ENCODE measurements around the gene TTC28.

The TTC28 gene

GRCh38 chr22:28146401-28147314 lies 533.0 kb downstream of the TTC28 start:
- no peak for DNase-seq (ENCODE audit: low read depth, low spot score)

- DNase-seq (ENCODE audit: low read depth, low spot score), result no peak
Observed at GRCh38 chr22:28143961-28144745, 535.5 kb downstream of the TTC28 start.

- DNase-seq (ENCODE audit: low read depth, low spot score), result no peak
Observed at GRCh38 chr22:28143241-28143865, 536.3 kb downstream of the TTC28 start.

GRCh38 chr22:28142361-28142961 lies 537.2 kb downstream of the TTC28 start:
- no peak for DNase-seq (ENCODE audit: low read depth, low spot score)

- no peak for DNase-seq (ENCODE audit: low read depth, low spot score)
Observed at GRCh38 chr22:28141614-28142013, 538.0 kb downstream of the TTC28 start.

- DNase-seq (ENCODE audit: low read depth, low spot score), result no peak
Observed at GRCh38 chr22:28139961-28140360, 539.7 kb downstream of the TTC28 start.

- no peak for DNase-seq (ENCODE audit: low read depth, low spot score)
Observed at GRCh38 chr22:28139516-28139915, 540.1 kb downstream of the TTC28 start.

- no peak for DNase-seq (ENCODE audit: low read depth, low spot score)
Observed at GRCh38 chr22:28137036-28137435, 542.6 kb downstream of the TTC28 start.

- no peak for DNase-seq (ENCODE audit: low read depth, low spot score)
Observed at GRCh38 chr22:28132466-28132865, 547.2 kb downstream of the TTC28 start.

- DNase-seq (ENCODE audit: low read depth, low spot score), result no peak
Observed at GRCh38 chr22:28129319-28129962, 550.2 kb downstream of the TTC28 start.

GRCh38 chr22:28128827-28129226 lies 550.8 kb downstream of the TTC28 start:
- no peak for DNase-seq (ENCODE audit: low read depth, low spot score)

- no peak for DNase-seq (ENCODE audit: low read depth, low spot score)
Observed at GRCh38 chr22:28125799-28126198, 553.8 kb downstream of the TTC28 start.

GRCh38 chr22:28123989-28124766 lies 555.5 kb downstream of the TTC28 start:
- DNase-seq (ENCODE audit: low read depth, low spot score), result no peak

GRCh38 chr22:28120691-28121592 lies 558.7 kb downstream of the TTC28 start:
- no peak for DNase-seq (ENCODE audit: low read depth, low spot score)

- DNase-seq (ENCODE audit: low read depth, low spot score), result no peak
Observed at GRCh38 chr22:28118957-28119631, 560.5 kb downstream of the TTC28 start.

GRCh38 chr22:28116219-28116673 lies 563.4 kb downstream of the TTC28 start:
- DNase-seq (ENCODE audit: low read depth, low spot score), result no peak

GRCh38 chr22:28115426-28115825 lies 564.2 kb downstream of the TTC28 start:
- DNase-seq (ENCODE audit: low read depth, low spot score), result no peak

- DNase-seq (ENCODE audit: low read depth, low spot score), result no peak
Observed at GRCh38 chr22:28112548-28113043, 567.0 kb downstream of the TTC28 start.

GRCh38 chr22:28112190-28112544 lies 567.5 kb downstream of the TTC28 start:
- DNase-seq (ENCODE audit: low read depth, low spot score), result no peak

Data from activated CD4-positive, CD25-positive, alpha-beta regulatory T cell treated with anti-CD3 and anti-CD28 coated beads, Interleukin-2, amount 50 U/mL, for 16 hours (primary cell).